H9 (cell line): ENCODE measurements around the gene GNL1. TPM values are rescaled to one million over a fixed set of nuclear protein-coding genes. Genes with fewer than 3 reads are reported as not detected.
"Not testable (repeated sequence)": the region's sequence is repeated elsewhere in the genome, so short reads cannot be mapped to it uniquely, and the experiment has no call there.

Experiments used
- DNase-seq: peaks from one replicate; pipeline ENCODE4 v3.0.0-alpha.2; 2017
- H2AFZ ChIP-seq: one replicate; pipeline ENCODE4 v1.6.1; 2013; ENCODE audit warnings: mild to moderate bottlenecking, low read length, control low read depth, moderate library complexity
- H2AK5ac ChIP-seq: 2 replicates; pipeline ENCODE4 v1.6.1; 2013; ENCODE audit warnings: low read length, control low read depth, mixed read lengths; ENCODE audit not compliant: insufficient read length
- H2BK120ac ChIP-seq: one replicate; pipeline ENCODE4 v1.6.1; 2013; ENCODE audit warnings: low read depth, mild to moderate bottlenecking, low read length, control low read depth, inconsistent platforms; ENCODE audit not compliant: poor library complexity, severe bottlenecking
- H2BK12ac ChIP-seq: 2 replicates; pipeline ENCODE4 v1.6.1; 2013; ENCODE audit warnings: low read length, control low read depth, mixed read lengths, low read depth; ENCODE audit not compliant: insufficient read length
- H2BK15ac ChIP-seq: 2 replicates; pipeline ENCODE4 v1.6.1; 2013; ENCODE audit warnings: low read depth, low read length, control low read depth
- H2BK20ac ChIP-seq: one replicate; pipeline ENCODE4 v1.6.1; 2013; ENCODE audit warnings: low read depth, mild to moderate bottlenecking, low read length, control low read depth, inconsistent platforms; ENCODE audit not compliant: poor library complexity, severe bottlenecking
- H2BK5ac ChIP-seq: 2 replicates; pipeline ENCODE4 v1.6.1; 2013; ENCODE audit warnings: low read length, control low read depth, mixed read lengths; ENCODE audit not compliant: insufficient read length
- H3K14ac ChIP-seq: 2 replicates; pipeline ENCODE4 v1.6.1; 2013; ENCODE audit warnings: low read length, control low read depth; ENCODE audit not compliant: insufficient read depth
- H3K18ac ChIP-seq: 2 replicates; pipeline ENCODE4 v1.6.1; 2013; ENCODE audit warnings: low read depth, mild to moderate bottlenecking, mixed read lengths, low read length, control low read depth; ENCODE audit not compliant: insufficient read length
- H3K23ac ChIP-seq: 2 replicates; pipeline ENCODE4 v1.6.1; 2013; ENCODE audit warnings: low read length, control low read depth, mixed read lengths, low read depth; ENCODE audit not compliant: insufficient read length
- H3K23me2 ChIP-seq: 2 replicates; pipeline ENCODE4 v1.6.1; 2013; ENCODE audit warnings: low read depth, mild to moderate bottlenecking, mixed read lengths, low read length, control low read depth; ENCODE audit not compliant: insufficient read length, poor library complexity, severe bottlenecking
- H3K27ac ChIP-seq: 2 replicates; pipeline ENCODE4 v1.5.1; 2013; ENCODE audit warnings: low read length, control low read depth, mixed read lengths, low read depth; ENCODE audit not compliant: insufficient read length
- H3K27me3 ChIP-seq: 2 replicates; pipeline ENCODE4 v1.6.1; 2013; ENCODE audit warnings: low read length, control low read depth, inconsistent platforms; ENCODE audit not compliant: insufficient read depth
- H3K4ac ChIP-seq: 2 replicates; pipeline ENCODE4 v1.6.1; 2013; ENCODE audit warnings: low read depth, mild to moderate bottlenecking, control low read depth, inconsistent platforms, low read length, moderate library complexity
- H3K4me1 ChIP-seq: 2 replicates; pipeline ENCODE4 v1.6.1; 2013; ENCODE audit warnings: low read length, control low read depth, inconsistent platforms; ENCODE audit not compliant: insufficient read depth
- H3K4me2 ChIP-seq: 2 replicates; pipeline ENCODE4 v1.6.1; 2013; ENCODE audit warnings: low read length, control low read depth, mixed read lengths; ENCODE audit not compliant: insufficient read length, insufficient read depth
- H3K56ac ChIP-seq: 2 replicates; pipeline ENCODE4 v1.6.1; 2013; ENCODE audit warnings: low read depth, mild to moderate bottlenecking, mixed read lengths, low read length, control low read depth; ENCODE audit not compliant: insufficient read length
- H3K79me1 ChIP-seq: 2 replicates; pipeline ENCODE4 v1.6.1; 2013; ENCODE audit warnings: low read depth, mild to moderate bottlenecking, moderate library complexity, low read length, control low read depth, inconsistent platforms; ENCODE audit not compliant: insufficient read depth, poor library complexity, severe bottlenecking
- H3K79me2 ChIP-seq: 2 replicates; pipeline ENCODE4 v1.6.1; 2013; ENCODE audit warnings: low read length, control low read depth, inconsistent platforms; ENCODE audit not compliant: insufficient read depth
- H3K9ac ChIP-seq: 2 replicates; pipeline ENCODE4 v1.6.1; 2013; ENCODE audit warnings: low read length, control low read depth, mixed read lengths; ENCODE audit not compliant: insufficient read length; ENCODE audit errors: extremely low read depth
- H3K9me3 ChIP-seq: one replicate; pipeline ENCODE4 v1.6.1; 2013; ENCODE audit warnings: low read depth, low read length, inconsistent platforms; ENCODE audit not compliant: control insufficient read depth
- H3T11ph ChIP-seq: one replicate; pipeline ENCODE4 v1.6.1; 2013; ENCODE audit warnings: mild to moderate bottlenecking, low read length, control low read depth, inconsistent platforms
- H4K20me1 ChIP-seq: one replicate; pipeline ENCODE4 v1.6.1; 2013; ENCODE audit not compliant: control insufficient read depth, insufficient read length, insufficient read depth
- H4K5ac ChIP-seq: 2 replicates; pipeline ENCODE4 v1.6.1; 2013; ENCODE audit warnings: low read depth, mild to moderate bottlenecking, mixed read lengths, low read length, control low read depth; ENCODE audit not compliant: insufficient read length
- H4K8ac ChIP-seq: replicated peaks from 2 replicates; pipeline ENCODE4 v1.6.1; 2013; ENCODE audit warnings: low read length, control low read depth, mixed read lengths, low read depth; ENCODE audit not compliant: insufficient read length
- H4K91ac ChIP-seq: 2 replicates; pipeline ENCODE4 v1.6.1; 2013; ENCODE audit warnings: low read depth, mild to moderate bottlenecking, moderate library complexity, mixed read lengths, low read length, control low read depth; ENCODE audit not compliant: insufficient read length
- H3K27ac Mint-ChIP-seq, 3 experiments: 2 replicates in 2 of 3; 3 replicates in 1 of 3; pipeline ENCODE4 v1.8.0; 2020 to 2021; ENCODE audit warnings: mixed read lengths in 3 of 3, mild to moderate bottlenecking in 1 of 3, moderate library complexity in 1 of 3
- H3K27me3 Mint-ChIP-seq: 2 replicates; pipeline ENCODE4 v1.8.0; 2021; ENCODE audit warnings: low read depth, mild to moderate bottlenecking, moderate library complexity, mixed read lengths
- H3K36me3 Mint-ChIP-seq, 3 experiments: 2 replicates in 2 of 3; 3 replicates in 1 of 3; pipeline ENCODE4 v1.8.0; 2020 to 2021; ENCODE audit warnings: low read depth in 3 of 3, mixed read lengths in 3 of 3; ENCODE audit not compliant: insufficient read depth in 1 of 3
- H3K4me1 Mint-ChIP-seq, 2 experiments: 2 replicates each; pipeline ENCODE4 v1.8.0; 2020; ENCODE audit warnings: mixed read lengths in 2 of 2
- H3K4me3 Mint-ChIP-seq, 2 experiments: 2 replicates in 1 of 2; 3 replicates in 1 of 2; pipeline ENCODE4 v1.8.0; 2020 to 2021; ENCODE audit warnings: mild to moderate bottlenecking in 2 of 2, mixed read lengths in 2 of 2, moderate library complexity in 1 of 2
- H3K9me3 Mint-ChIP-seq, 2 experiments: 2 replicates in 1 of 2; 3 replicates in 1 of 2; pipeline ENCODE4 v1.8.0; 2020; ENCODE audit warnings: mild to moderate bottlenecking in 2 of 2, mixed read lengths in 2 of 2, moderate library complexity in 1 of 2
- CTCF ChIP-seq: fragments of 200-600 bp; sonication (generic); conservative IDR thresholded peaks from 3 replicates; pipeline ENCODE4 v1.8.0; 2021; ENCODE audit warnings: antibody characterized with exemption, mild to moderate bottlenecking
- WGBS: extraction: QIAGEN DNeasy Blood & Tissue Kit; methylation state at CpG from one replicate; pipeline ENCODE4 v1.1.7; 2013; ENCODE audit warnings: missing lambda C conversion rate, low lambda C conversion rate, mixed read lengths; ENCODE audit not compliant: insufficient read length; ENCODE audit errors: extremely low coverage; 5-methylcytosine and 5-hydroxymethylcytosine counted together
- total RNA-seq: library from RNA; stranded (reverse); gene quantifications from 2 replicates; pipeline ENCODE4 v1.2.1, GENCODE V29; 2021

GNL1 gene
- total RNA-seq, 1 experiment from 2014 or later, result 83.5 TPM

GRCh38 chr6:30520522-30520921 is 35.8 kb downstream of the GNL1 start:
- Histone ChIP-seq H3K27ac (no peak overlapping the region), H3K4me2 (no peak overlapping the region), H2BK5ac (no peak overlapping the region), H3K4me1 (no peaks in the 10 kb centered on the region), H3K27me3 (no peaks in the 10 kb centered on the region), H3T11ph (no peak overlapping the region), H2AK5ac (no peak overlapping the region), H4K5ac (no peak overlapping the region), H2BK12ac (no peak overlapping the region), H3K23ac (no peak overlapping the region), H3K9ac (no peak overlapping the region), H3K56ac (no peak overlapping the region), H4K20me1 (no peaks in the 10 kb centered on the region), H3K14ac (no peak overlapping the region; the same call in 1 of the 2 replicates), H3K9me3 (no peaks in the 10 kb centered on the region), H2BK120ac (no peak overlapping the region), H3K4ac (no peak overlapping the region), H4K91ac (no peak overlapping the region), H2BK15ac (no peak overlapping the region), H3K18ac (no peak overlapping the region), H3K79me2 (no peaks in the 10 kb centered on the region), H3K79me1 (no peaks in the 10 kb centered on the region), H2AFZ (no peak overlapping the region), H4K8ac (no peak overlapping the region), H2BK20ac (no peak overlapping the region), H3K23me2 (peaks cover 4% of the 10 kb centered on the region)
- WGBS, result no CpG with 5 or more reads among the region's 6 CpGs
- no peak for TF ChIP-seq CTCF
- Mint-ChIP-seq H3K4me3 (no peak overlapping the region), H3K27ac (no peak overlapping the region; a peak in 1 of 7 replicates), H3K4me1 (peaks cover 0 to under 1% of the 10 kb centered on the region in 2 experiments; a peak in 2 of 4 replicates), H3K27me3 (peaks cover 44% of the 10 kb centered on the region), H3K9me3 (peaks cover 12 to 13% of the 10 kb centered on the region in 2 experiments; a peak in 4 of 5 replicates), H3K36me3 (no peaks in the 10 kb centered on the region)
- no peak for DNase-seq

DNA sequence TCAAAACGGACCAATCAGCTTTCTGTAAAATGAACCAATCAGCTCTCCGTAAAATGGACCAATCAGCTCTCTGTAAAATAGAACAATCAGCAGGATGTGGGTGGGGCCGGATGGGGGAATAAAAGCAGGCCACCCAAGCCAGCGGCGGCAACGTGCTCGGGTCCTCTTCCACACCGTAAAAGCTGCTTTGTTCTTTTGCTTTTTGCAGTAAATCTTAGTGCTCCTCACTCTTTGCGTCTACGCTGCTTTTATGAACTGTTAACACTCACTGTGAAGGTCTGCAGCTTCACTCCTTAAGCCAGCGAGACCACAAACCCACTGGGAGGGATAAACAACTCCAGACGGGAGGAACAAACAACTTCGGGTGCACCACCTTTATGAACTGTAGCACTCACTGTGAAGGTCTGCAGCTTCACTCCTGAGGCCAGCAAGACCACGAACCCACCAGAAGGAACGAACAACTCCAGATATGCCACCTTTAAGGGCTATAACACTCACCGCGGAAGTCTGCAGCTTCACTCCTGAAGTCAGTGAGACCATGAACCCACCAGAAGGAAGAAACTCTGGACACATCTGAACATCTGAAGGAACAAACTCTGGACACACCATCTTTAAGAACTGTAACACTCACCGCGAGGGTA is 37.7 kb downstream of the GNL1 start:
- H3K23me2 ChIP-seq, DNase-seq, H3K4me2 ChIP-seq, H4K8ac ChIP-seq, H3K27ac ChIP-seq, H3K4ac ChIP-seq, H2BK15ac ChIP-seq, H3K9ac ChIP-seq, H3K79me1 ChIP-seq, H4K20me1 ChIP-seq, H3K23ac ChIP-seq, H3K27ac Mint-ChIP-seq, H2AK5ac ChIP-seq, H3K4me1 ChIP-seq, H3K14ac ChIP-seq, H2BK120ac ChIP-seq, H4K91ac ChIP-seq, H2BK20ac ChIP-seq, H2BK12ac ChIP-seq, H3K27me3 ChIP-seq, H3K36me3 Mint-ChIP-seq, H3K9me3 ChIP-seq, H3K18ac ChIP-seq, H3K79me2 ChIP-seq, H3K4me3 Mint-ChIP-seq, H3K56ac ChIP-seq, H4K5ac ChIP-seq, H3T11ph ChIP-seq, H2AFZ ChIP-seq, H2BK5ac ChIP-seq: not testable (repeated sequence)
- Mint-ChIP-seq H3K4me1 (peaks cover 13 to 16% of the 10 kb centered on the region in 2 experiments), H3K27me3 (peaks cover 26% of the 10 kb centered on the region), H3K9me3 (peaks cover 5 to 11% of the 10 kb centered on the region in 2 experiments; a peak in 4 of 5 replicates)
- WGBS, result no CpG with 5 or more reads among the region's 19 CpGs
